GM23248 (cell line): Measurements from ENCODE around the gene AP3D1.

Experiments
- EZH2 ChIP-seq: fragments of 200-600 bp; sonication (generic); IDR thresholded peaks from 2 replicates; pipeline ENCODE4 v1.6.1; 2018; ENCODE audit warnings: antibody characterized with exemption, mild to moderate bottlenecking; ENCODE audit not compliant: insufficient read depth, poor library complexity, severe bottlenecking
- EZH2phosphoT487 ChIP-seq: fragments of 200-600 bp; sonication (generic); IDR thresholded peaks from 2 replicates; pipeline ENCODE4 v1.6.1; 2018; ENCODE audit warnings: antibody characterized with exemption, moderate library complexity, mild to moderate bottlenecking, low read depth; ENCODE audit not compliant: insufficient read depth

GRCh38 chr19:2199215-2199614 lies 47.8 kb upstream of the AP3D1 start:
- TF ChIP-seq EZH2 (no peak), EZH2phosphoT487 (no peak)
